ENCODE measurements around the gene TCF3.

The TCF3 gene

GRCh38 chr19:1592755-1593500, 59.5 kb downstream of the TCF3 start, which contains the start of gene MBD3:
MBD3 (minus strand) TSS chr19:1592865; CDS start chr19:1592631, 234 bp downstream.
- peak; percentile 85 to 99 (median 94) for DNase-seq
- intact Hi-C loops (cut with DNase I) = loop anchor here (1.0 to 2.0 kb wide), 2 partner anchors 12 to 60 kb away; partner anchors contain the start of genes TCF3 and UQCR11

- peak; percentile 64 to 97 (median 76) for DNase-seq
- intact Hi-C loops (cut with DNase I) = loop anchor here (2.0 kb wide), 1 partner anchor 61 kb away; the partner anchor contains the start of gene TCF3
Observed at GRCh38 chr19:1592024-1592754, 60.2 kb downstream of the TCF3 start.

- intact Hi-C loops (cut with DNase I) = loop anchor here (2.0 kb wide), 1 partner anchor 61 kb away; the partner anchor contains the start of gene TCF3
- no peak for DNase-seq
Observed at GRCh38 chr19:1591421-1592023, 60.9 kb downstream of the TCF3 start.

- intact Hi-C loops (cut with DNase I) = no loop called here
- no peak for DNase-seq
Observed at GRCh38 chr19:1590641-1591397, 61.6 kb downstream of the TCF3 start.

- DNase-seq = no peak
- intact Hi-C loops (cut with DNase I) = no loop called here
Observed at GRCh38 chr19:1587872-1588271, 64.5 kb downstream of the TCF3 start.

GRCh38 chr19:1585243-1585580, 67.2 kb downstream of the TCF3 start:
- intact Hi-C loops (cut with DNase I) = no loop called here

GRCh38 chr19:1584500-1585242, 67.7 kb downstream of the TCF3 start:
- DNase-seq = peak in 2 of 10 donors; percentile 71 to 86
- intact Hi-C loops (cut with DNase I) = no loop called here

More at GRCh38 chr19:1585243-1585580, 67.2 kb downstream of the TCF3 start:
- no peak for DNase-seq

GRCh38 chr19:1582201-1582600, 70.2 kb downstream of the TCF3 start:
- DNase-seq = no peak
- intact Hi-C loops (cut with DNase I) = no loop called here

GRCh38 chr19:1580957-1581356, 71.5 kb downstream of the TCF3 start:
- intact Hi-C loops (cut with DNase I) = no loop called here
- no peak for DNase-seq

GRCh38 chr19:1580382-1580781, 72.0 kb downstream of the TCF3 start:
- DNase-seq = no peak
- intact Hi-C loops (cut with DNase I) = no loop called here

GRCh38 chr19:1579222-1579621, 73.2 kb downstream of the TCF3 start:
- no peak for DNase-seq
- intact Hi-C loops (cut with DNase I) = no loop called here

GRCh38 chr19:1577929-1578618, 74.3 kb downstream of the TCF3 start:
- DNase-seq = peak in 1 of 10 donors; percentile 79
- intact Hi-C loops (cut with DNase I) = no loop called here

- peak in 3 of 10 donors; percentile 30 to 85 (median 82) for DNase-seq
- intact Hi-C loops (cut with DNase I) = no loop called here
Observed at GRCh38 chr19:1577090-1577928, 75.1 kb downstream of the TCF3 start.

- no peak for DNase-seq
- intact Hi-C loops (cut with DNase I) = no loop called here
Observed at GRCh38 chr19:1576242-1577089, 75.9 kb downstream of the TCF3 start.

- intact Hi-C loops (cut with DNase I) = no loop called here
- DNase-seq = no peak
Observed at GRCh38 chr19:1575323-1576241, 76.8 kb downstream of the TCF3 start.
